HG03066 (cell line): ENCODE results near the gene SERTAD4.
"Not testable (repeated sequence)": the region's sequence is repeated elsewhere in the genome, so short reads cannot be mapped to it uniquely, and the experiment has no call there.

Experiments used
- ATAC-seq: cut with Tn5 transposase; IDR thresholded peaks from one replicate; pipeline ENCODE4 v1.9.1; 2021; ENCODE audit warnings: low read depth; ENCODE audit not compliant: unreplicated experiment

SERTAD4 gene

GRCh38 chr1:210232511-210233215, at the start of gene SERTAD4:
Gene SERTAD4, plus strand, starts transcription at chr1:210232796. Its CDS starts 5,165 bp downstream, at chr1:210237961.
- ATAC-seq = no peak

- ATAC-seq = no peak
Measured at GRCh38 chr1:210185063-210185462, 47.5 kb upstream of the SERTAD4 start.

- ATAC-seq = not testable (repeated sequence)
Measured at GRCh38 chr1:210187849-210188606, 44.6 kb upstream of the SERTAD4 start.

DNA sequence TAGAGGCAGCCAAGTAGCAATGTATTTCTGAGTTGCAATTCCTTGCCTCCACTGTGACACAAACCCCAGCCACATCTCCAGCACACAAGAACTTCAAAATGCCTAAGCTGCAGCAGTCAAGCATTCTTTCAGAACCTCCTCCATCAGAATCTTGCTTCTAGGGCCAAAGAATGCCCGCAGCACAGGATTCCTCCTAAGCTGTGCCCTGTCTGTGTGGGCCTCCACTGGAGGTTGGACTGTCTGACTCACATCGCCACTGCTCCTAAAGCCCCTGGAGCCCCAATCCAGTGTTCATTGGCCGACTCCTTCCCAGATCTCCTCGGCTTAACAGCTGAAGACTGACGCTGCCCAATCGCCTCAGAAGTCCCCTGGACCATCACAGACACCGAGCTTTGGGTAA, 43.2 kb upstream of the SERTAD4 start:
- ATAC-seq = no peak

GRCh38 chr1:210195635-210196160, 36.9 kb upstream of the SERTAD4 start:
- ATAC-seq = no peak

- not testable (repeated sequence) for ATAC-seq
Measured at GRCh38 chr1:210196266-210196665, 36.3 kb upstream of the SERTAD4 start.

- ATAC-seq = no peak
Measured at GRCh38 chr1:210198840-210199239, 33.8 kb upstream of the SERTAD4 start.

DNA sequence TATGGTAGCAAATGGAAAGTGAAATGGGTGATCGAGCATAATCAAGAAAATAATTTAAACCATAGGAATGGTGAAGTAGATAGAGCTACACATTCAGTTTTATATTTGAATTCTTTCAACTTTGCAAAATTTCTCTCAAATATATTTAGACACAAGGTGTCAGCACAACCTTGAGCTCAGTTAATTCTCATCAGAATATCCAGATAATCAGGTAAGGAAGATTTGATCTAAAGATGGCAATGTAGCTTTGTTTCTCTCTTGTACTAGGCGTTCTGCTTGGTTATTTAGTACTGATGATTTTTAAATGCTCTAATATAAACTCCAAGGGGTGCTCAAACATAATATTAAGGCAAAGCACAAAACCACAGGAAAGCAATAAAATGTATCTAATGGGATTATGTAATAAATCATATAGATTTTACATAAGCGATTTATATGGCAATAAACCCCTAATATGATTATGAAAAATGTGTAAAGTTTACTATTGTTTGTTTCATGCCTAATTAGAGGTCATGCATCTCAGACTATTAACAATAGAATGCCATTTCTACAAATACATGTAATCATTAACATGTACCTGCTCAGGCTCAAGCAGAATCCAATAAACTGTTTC, 32.4 kb upstream of the SERTAD4 start:
- ATAC-seq = no peak

DNA sequence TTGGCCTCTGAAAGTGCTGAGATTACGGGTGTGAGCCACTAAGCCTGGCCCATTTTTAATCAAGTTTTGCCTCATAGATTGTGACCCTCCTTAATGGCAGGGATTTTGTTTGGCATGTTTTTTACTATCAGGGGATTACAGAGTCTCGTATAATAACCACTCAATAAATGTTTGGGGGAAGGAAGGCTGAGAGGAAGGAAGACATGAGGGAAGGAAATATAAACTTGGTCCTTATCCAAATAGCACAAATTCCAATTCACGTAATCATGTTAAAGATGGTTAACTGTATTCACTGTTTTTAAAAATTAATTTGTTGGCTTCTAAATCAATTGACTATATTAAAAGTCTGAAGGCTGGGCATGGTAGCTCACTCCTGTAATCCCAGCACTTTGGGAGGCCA, 30.9 kb upstream of the SERTAD4 start:
- ATAC-seq = no peak

- ATAC-seq = no peak
Measured at GRCh38 chr1:210207597-210208450, 24.8 kb upstream of the SERTAD4 start.

DNA sequence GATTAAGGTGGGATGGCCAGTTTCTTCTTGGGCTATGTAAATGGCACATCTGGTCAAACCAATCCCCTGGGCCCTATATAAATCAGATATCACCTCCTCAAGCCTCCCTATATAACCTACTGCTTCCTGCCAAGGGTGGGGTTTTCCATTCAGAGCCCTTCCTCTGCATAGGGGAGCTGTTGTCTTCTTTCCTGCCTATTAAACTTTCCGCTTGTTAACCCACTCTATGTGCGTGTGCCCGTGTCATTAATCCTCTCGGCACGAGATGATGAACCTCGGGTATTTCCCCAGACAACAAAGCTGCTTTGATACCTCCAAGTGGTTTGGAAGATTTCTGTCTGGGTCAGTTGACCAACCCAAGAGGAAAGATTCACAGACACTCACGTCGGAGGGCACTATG, 19.3 kb upstream of the SERTAD4 start:
- no peak for ATAC-seq

DNA sequence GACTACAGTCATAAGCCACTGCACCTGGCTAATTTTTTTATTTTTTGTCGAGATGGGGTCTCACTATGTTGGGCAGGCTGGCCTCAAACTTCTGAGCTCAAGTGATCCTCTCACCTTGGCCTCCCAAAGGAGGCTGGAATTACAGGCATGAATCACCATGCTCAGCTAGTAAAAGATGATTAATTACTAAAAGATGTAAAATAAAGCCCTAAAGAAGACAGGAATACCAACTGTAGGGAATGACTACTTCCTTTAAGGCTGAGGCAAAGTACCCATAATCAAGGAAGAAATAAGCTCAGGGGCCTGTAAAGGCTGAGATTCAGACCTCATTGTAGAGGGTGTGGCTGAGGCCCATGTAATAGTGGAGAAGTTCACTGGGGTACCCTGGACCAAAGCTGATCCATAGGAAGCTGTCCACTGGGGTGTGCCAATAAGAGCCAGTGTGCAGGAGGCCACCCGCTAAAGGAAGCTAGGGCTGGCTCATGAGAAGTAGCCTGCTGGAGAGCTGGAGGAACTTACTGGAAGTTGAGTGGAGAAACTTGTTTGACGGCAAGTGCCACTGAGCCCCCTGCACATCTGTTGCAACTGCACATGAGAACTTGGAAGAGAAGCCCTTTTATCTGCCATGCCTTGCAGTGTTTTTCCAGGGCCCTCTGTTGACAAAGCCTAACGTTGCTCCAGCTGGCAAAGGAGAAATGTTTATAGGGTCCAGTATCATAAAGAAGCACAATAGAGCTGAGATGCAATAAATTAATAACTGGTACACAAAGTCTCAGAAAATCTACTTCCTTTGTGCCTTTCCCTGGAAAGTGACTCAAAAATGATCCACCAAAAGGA, 17.8 kb upstream of the SERTAD4 start:
- no peak for ATAC-seq

GRCh38 chr1:210217482-210217881, 15.1 kb upstream of the SERTAD4 start:
- no peak for ATAC-seq

- no peak for ATAC-seq
Measured at GRCh38 chr1:210218047-210218446, 14.5 kb upstream of the SERTAD4 start.

DNA sequence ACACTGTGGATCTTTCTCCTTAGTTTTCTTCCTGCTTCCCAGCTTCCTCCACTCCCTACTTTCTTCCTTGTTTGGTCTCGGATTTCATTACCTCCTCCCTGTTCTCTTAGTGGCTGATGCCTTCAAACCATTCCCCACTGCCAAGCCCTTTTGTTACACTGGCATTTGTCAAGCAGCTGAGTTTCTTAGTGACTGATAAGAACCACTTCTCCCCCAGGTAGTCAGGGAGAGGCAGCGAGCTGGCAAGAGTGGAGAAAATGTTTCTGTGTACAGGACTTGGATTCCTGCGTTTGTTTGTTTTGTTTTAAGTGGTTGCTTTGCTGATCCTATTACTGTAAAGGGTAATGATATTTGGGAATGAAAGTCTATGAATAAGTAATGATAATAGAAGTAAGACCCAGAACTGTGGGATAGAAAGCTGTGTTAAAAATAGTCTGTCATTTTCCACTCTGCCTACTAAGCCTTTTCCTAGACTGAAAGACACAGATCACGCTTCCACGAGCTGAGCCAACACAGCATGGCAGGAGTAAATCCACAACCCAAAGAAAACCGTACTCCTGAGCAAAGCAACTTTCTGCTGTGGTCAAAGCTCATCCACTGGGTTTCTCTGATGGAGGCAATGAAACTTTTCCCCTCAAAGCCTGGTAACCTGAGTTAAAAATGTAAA, 10.1 kb upstream of the SERTAD4 start:
- no peak for ATAC-seq

- ATAC-seq = no peak
Measured at GRCh38 chr1:210223226-210223904, 9.2 kb upstream of the SERTAD4 start.

DNA sequence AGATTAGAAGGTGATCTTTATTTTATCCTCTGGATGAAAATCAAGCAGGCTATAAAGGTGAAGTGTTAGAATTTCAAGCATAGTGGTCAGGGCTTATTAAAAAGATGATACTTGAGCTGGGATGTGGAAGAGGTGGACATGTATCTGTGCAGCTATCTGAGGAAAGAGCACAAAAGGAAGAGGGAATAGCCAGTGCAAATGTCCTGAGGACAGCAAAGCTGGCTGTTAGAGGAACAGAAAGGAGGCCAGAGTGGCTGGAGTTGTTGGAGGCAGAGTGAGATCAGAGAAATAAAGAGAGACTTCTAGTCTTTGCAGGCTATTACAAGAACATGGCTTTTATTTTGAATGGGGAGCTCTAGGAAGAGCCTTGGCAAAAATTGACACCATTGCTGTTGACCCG, 4.4 kb upstream of the SERTAD4 start:
- ATAC-seq = no peak

DNA sequence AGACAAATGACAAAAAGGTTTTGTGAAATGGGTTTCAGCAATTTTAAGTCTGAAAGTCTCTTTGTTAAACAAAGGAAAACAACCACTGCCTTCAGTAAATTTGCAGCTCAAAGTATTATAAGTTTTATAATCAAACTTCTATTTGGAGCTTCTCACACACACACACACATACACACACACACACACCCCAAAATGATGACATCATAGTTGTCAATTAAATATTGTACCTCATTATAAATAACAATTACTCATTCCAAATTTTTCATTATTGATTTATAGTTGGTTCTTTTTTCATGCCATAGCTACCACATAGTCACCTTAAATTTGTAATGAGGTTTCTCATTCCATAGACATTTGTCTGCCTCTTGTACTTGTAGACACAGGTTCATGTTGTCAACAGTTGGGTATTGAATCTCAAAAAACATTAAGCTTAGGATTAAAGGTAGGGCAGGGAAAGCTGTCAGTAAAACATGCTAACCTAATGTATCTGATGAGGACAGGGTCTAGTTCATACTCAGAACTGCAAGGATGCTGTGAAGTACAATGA, 2.4 kb upstream of the SERTAD4 start:
- no peak for ATAC-seq
